ENCODE results near the gene GGT1.
"Not testable (repeated sequence)": the region's sequence is repeated elsewhere in the genome, so short reads cannot be mapped to it uniquely, and the experiment has no call there.

The GGT1 gene

GRCh38 chr22:24644409-24644808 lies 41.4 kb downstream of the GGT1 start:
- DNase-seq = not testable (repeated sequence)

- not testable (repeated sequence) for DNase-seq
Measured at GRCh38 chr22:24645408-24646399, 42.7 kb downstream of the GGT1 start.

DNA sequence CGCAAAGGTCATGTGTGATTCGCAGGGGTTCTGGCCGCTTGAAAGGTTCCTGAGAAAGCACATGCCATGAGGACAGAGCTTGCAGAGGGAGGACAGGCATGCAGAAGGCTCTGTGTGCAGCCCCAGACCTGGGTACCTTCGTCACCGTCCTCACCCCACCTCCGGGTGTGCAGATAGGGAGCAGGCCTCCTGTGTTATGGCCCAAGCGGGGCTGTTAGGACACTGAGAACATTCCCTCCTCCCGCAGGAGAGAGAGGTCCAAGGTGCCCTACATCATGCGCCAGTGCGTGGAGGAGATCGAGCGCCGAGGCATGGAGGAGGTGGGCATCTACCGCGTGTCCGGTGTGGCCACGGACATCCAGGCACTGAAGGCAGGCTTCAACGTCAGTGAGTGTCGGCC lies 43.8 kb downstream of the GGT1 start:
- DNase-seq = not testable (repeated sequence)

- DNase-seq = not testable (repeated sequence)
Measured at GRCh38 chr22:24649371-24649770, 46.4 kb downstream of the GGT1 start.

DNA sequence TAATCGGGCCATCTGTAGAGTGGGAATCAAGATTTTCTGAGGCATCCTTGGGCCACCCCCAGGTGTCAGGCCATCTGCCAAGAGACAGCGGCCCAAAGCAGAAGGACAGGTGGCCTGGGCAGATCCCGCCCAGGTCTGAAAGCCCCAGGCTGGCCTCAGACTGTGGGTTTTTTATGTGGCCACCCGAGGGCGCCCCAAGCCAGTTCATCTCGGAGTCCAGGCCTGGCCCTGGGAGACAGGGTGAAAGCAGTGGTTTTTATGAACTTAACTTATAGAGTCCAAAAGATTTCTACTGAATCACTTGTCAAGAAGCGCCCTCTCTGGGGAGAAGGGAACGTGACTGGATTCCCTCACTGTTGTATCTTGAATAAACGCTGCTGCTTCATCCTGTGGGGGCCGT lies 47.9 kb downstream of the GGT1 start:
- not testable (repeated sequence) for DNase-seq

GRCh38 chr22:24665395-24665794 lies 62.4 kb downstream of the GGT1 start:
- not testable (repeated sequence) for DNase-seq

DNA sequence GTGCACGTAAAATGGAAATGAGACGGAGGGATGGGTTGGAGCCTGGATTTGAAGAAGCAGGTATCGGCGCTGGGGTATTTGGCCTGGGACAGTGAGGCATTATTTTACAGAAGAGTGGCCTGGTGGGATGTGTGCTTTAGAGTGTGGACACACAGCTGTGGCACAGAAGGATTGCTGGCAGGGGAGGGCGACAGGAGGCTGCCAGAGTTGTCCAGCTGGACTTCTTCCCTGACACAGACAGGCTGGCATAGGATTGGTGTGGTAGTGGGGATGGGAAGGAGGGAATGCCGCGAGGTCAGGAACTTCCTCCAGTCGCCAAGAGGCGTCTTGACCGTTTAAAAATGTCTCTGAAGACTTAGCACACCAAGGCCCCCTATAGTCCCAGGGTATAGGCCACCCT lies 64.9 kb downstream of the GGT1 start:
- not testable (repeated sequence) for DNase-seq

DNA sequence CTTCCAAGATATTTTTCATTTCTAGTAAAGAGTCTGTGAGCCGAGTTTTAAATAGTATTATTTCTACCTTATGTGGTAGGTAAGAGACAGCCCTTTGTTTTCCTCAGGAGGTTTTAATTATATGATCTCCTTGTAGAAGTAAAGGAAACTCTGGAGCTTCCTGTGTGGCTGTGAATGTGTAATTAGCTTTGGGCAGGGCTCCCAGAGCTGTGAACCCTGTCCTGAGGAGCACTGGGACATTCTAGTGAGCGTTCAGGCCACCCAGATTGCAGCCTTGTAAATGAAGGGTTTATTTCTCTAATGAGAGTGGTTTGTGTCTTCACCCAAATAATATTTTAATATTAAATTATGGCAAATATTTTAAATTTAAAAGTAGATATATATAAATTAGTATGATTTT lies 69.5 kb downstream of the GGT1 start:
- not testable (repeated sequence) for DNase-seq

Data from suppressor macrophage treated with lipopolysaccharide for 4 hours (primary cell).